ENCODE data around the gene NDC80. TPM values are rescaled to one million over a fixed set of nuclear protein-coding genes. Genes with fewer than 3 reads are reported as not detected.
A peak's percentile ranks its signal among the peaks of the same experiment; 100 is the strongest.
"Not testable (repeated sequence)": the region's sequence is repeated elsewhere in the genome, so short reads cannot be mapped to it uniquely, and the experiment has no call there.

NDC80 gene
- total and polyA plus RNA-seq, 12 donors, result 0.17 to 2.7 (median 0.34) TPM; not detected in 2

DNA sequence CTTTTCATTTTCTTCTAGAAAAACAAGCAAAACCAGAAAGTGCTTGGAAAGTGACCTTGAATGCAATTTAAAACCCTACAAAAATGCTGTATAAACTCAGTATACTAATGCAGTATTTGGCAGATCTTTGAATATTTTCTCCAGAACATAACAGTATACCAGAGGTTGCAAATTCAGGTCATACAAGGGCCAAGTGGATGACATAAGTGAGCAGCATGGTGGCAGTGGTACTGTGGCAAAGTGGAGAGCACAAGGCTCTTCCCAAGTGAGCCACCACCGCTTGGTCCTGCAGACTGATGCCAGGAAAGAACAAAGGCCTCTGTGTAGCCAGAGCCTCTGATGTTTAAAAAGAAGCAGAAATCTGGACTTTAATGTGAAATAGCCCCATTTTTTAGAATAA lies 33.1 kb upstream of the NDC80 start:
- DNase-seq, result no peak
- peaks cover 0 to 35% (median 0%) of the 10 kb centered on the region in 9 donors for H3K36me3 ChIP-seq
- no peaks in the 10 kb centered on the region for H3K4me1 ChIP-seq
- no peak for TF ChIP-seq CTCF (IDR thresholded peaks at IDR 0.05)
- ATAC-seq, result no peak
- no peaks in the 10 kb centered on the region for H3K27me3 ChIP-seq
- no peak overlapping the region for H3K4me3 ChIP-seq
- no peaks in the 10 kb centered on the region for H3K9me3 ChIP-seq
- intact Hi-C loops (cut with DNase I), result loop anchor here in 2 of 10 donors (5.0 to 10.0 kb wide), 2 partner anchors 431 to 433 kb away; no protein-coding TSS in a partner anchor
- WGBS, 2 donors, result 89 to 92% methylated on average over 1 of the region's 1 CpG
- H3K27ac ChIP-seq, result no peak overlapping the region

- Histone ChIP-seq H3K4me3 (no peak overlapping the region), H3K4me1 (no peaks in the 10 kb centered on the region), H3K36me3 (peaks cover 0 to 38% (median 0%) of the 10 kb centered on the region in 9 donors), H3K27me3 (no peaks in the 10 kb centered on the region), H3K9me3 (no peaks in the 10 kb centered on the region), H3K27ac (no peak overlapping the region)
- ATAC-seq, result no peak
- intact Hi-C loops (cut with DNase I), result loop anchor here in 2 of 10 donors (5.0 to 10.0 kb wide), 2 partner anchors 432 to 434 kb away; no protein-coding TSS in a partner anchor
- no peak for TF ChIP-seq CTCF (IDR thresholded peaks at IDR 0.05)
- no peak for DNase-seq
- WGBS, 2 donors, result 67% methylated on average over 1 of the region's 1 CpG
These were observed 32.5 kb upstream of the NDC80 start for GRCh38 chr18:2538844-2539243.

- WGBS, 2 donors, result 87 to 92% methylated on average over 4 of the region's 4 CpGs
- no peaks in the 10 kb centered on the region for H3K27me3 ChIP-seq
- H3K4me1 ChIP-seq, result no peaks in the 10 kb centered on the region
- H3K27ac ChIP-seq, result no peak overlapping the region
- no peak for TF ChIP-seq CTCF (IDR thresholded peaks at IDR 0.05)
- H3K4me3 ChIP-seq, result no peak overlapping the region
- ATAC-seq (no peak), DNase-seq (no peak)
- intact Hi-C loops (cut with DNase I), result loop anchor here in 9 of 10 donors (2.0 to 10.0 kb wide), 8 partner anchors 203 to 1676 kb away; no protein-coding TSS in a partner anchor
- H3K9me3 ChIP-seq, result no peaks in the 10 kb centered on the region
- H3K36me3 ChIP-seq, result peaks cover 0 to 43% (median 0%) of the 10 kb centered on the region in 9 donors
These were observed 30.8 kb upstream of the NDC80 start for GRCh38 chr18:2540575-2540974.

- H3K27ac ChIP-seq, H3K4me3 ChIP-seq, H3K4me1 ChIP-seq, H3K9me3 ChIP-seq, ATAC-seq, H3K27me3 ChIP-seq, DNase-seq: not testable (repeated sequence)
- H3K36me3 ChIP-seq, result peaks cover 0 to 52% (median 0%) of the 10 kb centered on the region in 9 donors
- WGBS, 2 donors, result no CpG with 5 or more reads among the region's 3 CpGs
- TF ChIP-seq CTCF (IDR thresholded peaks at IDR 0.05), result peak; percentile 42 to 75 (median 67)
- intact Hi-C loops (cut with DNase I), result loop anchor here (2.0 to 10.0 kb wide), 9 partner anchors 205 to 1677 kb away; no protein-coding TSS in a partner anchor
These were observed 29.3 kb upstream of the NDC80 start for GRCh38 chr18:2541925-2542563.

Measured in heart right ventricle (tissue), 16 donors.